SKM-1 treated with dmso at 0.1 percent for 144 hours (cell line): ENCODE results near the gene COPG2.
A peak's percentile ranks its signal among the peaks of the same experiment; 100 is the strongest.
"Not testable (repeated sequence)": the region's sequence is repeated elsewhere in the genome, so short reads cannot be mapped to it uniquely, and the experiment has no call there.

Source experiments
- DNase-seq: peaks from one replicate; lab custom pipeline; 2025; ENCODE audit not compliant: unreplicated experiment; lab: John Stamatoyannopoulos, UW

COPG2 gene, protein sequence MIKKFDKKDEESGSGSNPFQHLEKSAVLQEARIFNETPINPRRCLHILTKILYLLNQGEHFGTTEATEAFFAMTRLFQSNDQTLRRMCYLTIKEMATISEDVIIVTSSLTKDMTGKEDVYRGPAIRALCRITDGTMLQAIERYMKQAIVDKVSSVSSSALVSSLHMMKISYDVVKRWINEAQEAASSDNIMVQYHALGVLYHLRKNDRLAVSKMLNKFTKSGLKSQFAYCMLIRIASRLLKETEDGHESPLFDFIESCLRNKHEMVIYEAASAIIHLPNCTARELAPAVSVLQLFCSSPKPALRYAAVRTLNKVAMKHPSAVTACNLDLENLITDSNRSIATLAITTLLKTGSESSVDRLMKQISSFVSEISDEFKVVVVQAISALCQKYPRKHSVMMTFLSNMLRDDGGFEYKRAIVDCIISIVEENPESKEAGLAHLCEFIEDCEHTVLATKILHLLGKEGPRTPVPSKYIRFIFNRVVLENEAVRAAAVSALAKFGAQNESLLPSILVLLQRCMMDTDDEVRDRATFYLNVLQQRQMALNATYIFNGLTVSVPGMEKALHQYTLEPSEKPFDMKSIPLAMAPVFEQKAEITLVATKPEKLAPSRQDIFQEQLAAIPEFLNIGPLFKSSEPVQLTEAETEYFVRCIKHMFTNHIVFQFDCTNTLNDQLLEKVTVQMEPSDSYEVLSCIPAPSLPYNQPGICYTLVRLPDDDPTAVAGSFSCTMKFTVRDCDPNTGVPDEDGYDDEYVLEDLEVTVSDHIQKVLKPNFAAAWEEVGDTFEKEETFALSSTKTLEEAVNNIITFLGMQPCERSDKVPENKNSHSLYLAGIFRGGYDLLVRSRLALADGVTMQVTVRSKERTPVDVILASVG

DNA sequence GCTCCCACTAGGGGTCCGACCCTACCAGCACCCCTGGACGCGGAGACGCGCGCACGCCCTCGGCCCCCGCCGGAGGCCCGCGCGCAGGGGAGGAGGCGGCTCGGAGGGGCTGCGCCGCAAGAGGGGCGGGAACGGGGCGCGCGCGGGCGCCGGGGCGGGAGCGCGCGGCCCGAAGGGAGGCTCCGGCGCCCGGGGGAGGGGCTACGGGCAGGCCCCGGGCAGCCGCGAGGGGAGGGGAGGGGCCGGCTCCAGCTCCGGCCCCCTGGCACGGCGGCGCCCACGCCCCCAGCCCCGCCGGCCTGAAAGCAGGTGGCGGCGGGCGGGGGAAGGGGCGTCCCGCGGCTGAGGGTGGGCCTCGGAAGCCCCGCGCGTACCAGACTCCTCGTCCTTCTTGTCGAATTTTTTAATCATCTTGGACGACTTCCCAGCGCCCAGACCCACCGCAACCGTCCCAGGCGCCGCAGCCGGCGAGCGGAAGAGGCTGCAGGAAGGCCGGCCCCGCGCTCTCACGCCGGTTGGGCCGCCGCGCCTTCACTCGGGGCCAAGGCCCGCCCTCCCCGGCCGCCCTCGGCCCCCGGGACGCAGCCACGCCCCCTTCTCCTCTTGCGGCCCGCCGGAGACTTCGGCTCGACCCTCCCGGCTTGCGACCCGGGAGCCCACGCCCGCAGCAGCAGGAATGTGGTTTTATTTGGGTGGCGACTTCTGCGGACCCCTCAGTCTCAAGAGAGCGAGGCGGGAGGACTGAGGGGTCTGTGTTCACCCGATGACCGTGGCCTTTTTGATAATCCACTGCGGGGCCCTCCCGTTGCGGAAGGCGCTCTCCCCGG is at the start of gene COPG2:
Gene COPG2 (minus strand): TSS at position 491 of the 827 bp plus-strand sequence. CDS start 80 bp downstream, at position 411.
- DNase-seq: peak; percentile 81

DNA sequence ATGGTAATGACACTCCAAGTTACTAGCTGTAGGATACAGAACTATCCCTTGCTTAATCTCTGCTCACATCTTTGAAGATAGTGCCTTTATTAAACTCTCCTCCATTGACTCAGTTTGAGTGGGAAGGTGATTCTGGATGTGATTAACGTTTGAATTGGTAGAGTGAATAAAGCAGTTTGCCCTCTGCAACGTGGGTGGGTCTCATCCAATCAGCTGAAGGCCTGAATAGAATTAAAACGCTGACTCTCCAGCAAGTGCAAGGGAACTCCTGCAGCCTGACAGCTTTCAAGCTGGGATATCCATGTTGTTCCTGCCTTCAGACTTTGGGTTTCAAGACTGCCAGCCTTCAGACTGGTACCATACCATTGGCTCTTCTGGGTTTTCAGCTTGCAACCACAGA is 43.9 kb upstream of the COPG2 start:
- DNase-seq: no peak

DNA sequence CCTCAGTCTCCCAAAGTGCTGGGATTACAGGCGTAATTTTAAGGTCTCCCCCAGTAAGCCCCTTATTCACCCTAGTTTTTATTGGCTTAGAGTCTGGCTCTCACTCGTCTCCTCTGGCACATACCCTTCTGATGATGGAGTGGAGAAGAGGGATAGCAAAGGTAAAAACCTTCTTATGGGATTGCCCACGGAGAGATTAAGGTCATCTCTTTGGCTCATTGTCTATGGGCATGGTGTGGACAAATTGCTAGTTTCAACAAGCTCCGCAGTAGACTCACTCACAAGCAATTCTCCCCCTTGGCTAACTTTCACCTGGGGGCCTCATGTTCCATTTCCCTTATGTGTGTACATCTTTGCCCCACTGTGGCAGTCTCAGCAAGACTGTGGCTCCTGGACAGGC is 40.2 kb upstream of the COPG2 start:
- DNase-seq: no peak

DNA sequence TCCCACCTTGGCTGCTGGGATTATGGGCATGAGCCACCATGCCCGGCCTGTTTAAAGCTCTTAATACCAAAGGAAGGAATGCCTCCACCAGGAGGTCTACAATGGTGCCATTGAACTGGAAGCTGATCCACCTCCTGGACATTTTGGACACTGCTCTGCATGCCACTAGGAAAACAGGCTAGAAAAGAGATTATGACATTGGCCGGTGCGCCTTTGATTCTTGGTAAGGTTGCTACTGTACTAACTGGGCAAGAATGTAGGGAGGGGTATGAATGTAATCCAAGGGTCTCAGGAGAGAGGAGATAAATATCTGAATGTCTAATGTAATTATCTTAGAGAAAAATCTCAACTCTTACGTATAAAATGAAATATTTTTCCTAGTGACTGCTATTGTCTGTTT is 39.5 kb upstream of the COPG2 start:
- DNase-seq: no peak

DNA sequence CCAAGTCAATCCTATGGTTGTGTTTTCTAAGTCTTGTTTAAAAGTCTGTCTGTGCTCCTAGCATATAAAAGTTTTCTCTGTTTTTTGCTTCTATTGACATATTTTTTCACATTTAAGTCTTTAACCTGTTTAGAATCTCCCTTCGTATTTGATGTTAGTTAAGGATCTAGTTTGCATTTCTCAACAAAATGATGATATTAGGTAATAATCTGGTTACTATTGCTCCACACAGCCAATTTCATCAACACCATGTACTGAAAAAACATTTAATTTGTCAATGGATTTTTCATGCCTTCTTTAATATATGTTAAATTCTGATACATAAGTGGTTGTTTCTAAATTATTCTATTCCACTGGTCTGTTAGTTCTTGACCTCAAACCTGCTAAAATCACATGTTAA is 35.3 kb upstream of the COPG2 start:
- peak; percentile 9 for DNase-seq

DNA sequence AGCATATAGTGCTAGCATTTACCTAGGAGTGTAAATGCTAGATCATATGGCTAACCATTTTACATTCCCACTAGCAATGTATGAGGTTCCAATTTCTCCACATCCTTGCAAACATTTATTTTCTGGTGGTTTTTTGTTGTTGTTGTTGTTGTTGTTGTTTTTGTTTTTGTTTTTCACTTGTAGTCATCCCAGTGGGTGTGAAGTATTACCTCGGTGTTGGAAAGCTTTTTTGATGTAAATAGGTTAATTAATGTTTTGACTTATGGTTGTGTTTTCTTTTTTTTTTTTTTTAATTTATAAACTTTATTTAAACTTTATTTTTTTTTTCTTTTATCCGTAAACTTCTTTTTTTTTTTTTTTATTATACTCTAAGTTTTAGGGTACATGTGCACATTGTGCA is 33.1 kb upstream of the COPG2 start:
- DNase-seq: no peak

DNA sequence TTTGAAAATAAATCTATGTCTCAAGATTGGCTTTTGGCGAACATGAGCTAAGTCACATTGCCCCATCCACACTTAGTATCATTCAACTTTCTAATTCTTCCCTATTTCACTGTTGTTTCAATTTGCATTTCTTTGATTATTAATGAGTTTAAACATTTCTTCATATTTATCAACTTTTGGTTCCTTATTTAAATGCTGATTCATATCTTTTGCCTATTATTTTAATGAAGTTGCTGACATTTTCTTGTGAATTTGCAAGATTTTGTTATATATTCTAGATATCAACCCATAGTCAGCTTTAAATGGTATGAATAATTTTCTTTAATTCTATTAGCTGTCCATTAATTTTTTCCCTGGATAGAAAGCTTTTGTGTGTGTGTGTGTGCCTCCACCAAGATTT is 32.2 kb upstream of the COPG2 start:
- DNase-seq: no peak

DNA sequence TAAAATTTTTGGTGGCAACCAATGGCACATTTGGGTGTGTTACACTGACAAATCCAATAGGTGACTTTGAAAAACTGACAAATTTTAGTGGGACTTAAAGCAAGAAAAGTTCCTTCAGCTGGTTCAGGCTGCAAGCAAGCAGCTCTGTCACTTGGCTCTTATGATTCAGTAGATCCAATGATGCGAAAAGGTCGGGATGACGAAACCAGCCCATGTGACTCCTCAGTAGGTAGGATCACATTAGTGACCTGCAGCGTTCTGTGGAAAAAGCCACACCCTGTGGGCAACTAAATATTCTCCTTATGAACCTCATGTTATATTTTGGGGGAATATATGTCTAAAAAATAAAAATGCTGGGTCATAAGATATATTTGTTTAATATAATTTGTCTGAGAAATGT is 31.1 kb upstream of the COPG2 start:
- DNase-seq: no peak

DNA sequence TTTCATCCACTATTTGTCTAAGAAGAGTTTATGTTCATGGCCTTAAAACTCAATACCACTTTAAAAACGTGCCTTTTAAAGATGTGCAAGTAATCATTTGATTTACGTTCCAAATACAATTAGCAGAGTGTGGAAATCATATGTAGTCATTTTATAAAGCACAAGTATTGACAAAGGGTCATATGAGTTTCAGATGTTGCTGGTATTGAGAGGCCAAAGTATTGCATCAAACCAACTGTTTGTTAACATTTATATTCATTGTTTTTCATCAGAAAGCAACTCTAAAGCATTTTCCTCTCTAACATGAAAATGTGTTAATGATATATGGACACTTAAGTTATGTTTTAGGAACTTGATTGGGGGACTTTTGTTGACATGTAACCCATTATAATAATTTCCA is 29.3 kb upstream of the COPG2 start:
- DNase-seq: no peak

DNA sequence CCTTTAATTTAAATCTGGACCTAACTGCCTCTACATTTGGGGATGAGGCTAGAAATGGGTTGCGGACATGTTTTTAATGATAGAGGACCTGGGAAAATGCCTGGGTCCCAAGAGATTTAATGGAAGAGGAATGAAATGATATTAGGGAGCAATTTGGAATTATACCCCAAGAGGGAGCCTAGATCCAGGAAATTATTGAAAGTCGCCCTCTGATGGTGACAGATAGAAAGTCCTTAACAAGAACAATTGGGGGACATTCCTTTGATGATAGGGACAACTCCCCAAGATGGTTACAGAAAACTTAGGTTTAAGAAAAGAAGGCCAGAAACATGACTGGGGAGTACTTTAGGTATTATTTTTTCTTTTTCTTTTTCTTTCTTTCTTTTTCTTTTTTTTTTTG is 27.3 kb upstream of the COPG2 start:
- peak; percentile 13 for DNase-seq

DNA sequence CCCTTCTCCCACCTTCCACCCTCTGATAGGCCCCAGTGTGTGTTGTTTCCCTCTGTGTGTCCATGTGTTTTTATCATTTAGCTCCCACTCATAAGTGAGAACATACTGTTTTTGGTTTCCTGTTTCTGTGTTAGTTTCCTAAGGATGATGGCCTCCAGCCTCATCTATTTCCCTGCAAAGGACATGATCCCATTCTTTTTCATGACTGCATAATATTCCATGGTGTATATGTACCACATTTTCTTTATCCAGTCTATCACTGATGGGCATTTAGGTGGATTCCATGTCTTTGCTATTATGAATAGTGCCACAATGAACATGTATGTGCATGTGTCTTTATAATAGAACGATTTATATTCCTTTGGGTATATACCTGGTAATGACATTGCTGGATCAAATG is 23.8 kb upstream of the COPG2 start:
- DNase-seq: not testable (repeated sequence)

DNA sequence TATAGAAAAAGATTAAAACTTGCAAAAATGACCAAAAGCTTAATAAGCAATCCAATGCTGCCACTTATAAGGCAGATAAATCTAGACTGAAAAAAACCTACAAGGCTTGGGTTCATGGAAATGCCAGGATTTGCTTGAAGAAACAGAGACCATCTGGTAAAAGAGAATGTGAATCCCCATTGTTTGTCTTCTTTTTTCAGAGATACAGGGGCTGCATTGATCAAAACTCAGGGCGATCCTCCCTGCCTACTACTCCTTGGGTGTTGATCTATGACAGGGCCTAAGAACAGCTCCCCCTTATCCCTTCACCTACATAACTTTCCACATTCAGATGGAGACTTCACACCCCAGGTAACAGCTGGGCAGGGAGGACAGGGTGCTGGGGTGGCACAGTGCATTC is 21.1 kb upstream of the COPG2 start:
- no peak for DNase-seq

DNA sequence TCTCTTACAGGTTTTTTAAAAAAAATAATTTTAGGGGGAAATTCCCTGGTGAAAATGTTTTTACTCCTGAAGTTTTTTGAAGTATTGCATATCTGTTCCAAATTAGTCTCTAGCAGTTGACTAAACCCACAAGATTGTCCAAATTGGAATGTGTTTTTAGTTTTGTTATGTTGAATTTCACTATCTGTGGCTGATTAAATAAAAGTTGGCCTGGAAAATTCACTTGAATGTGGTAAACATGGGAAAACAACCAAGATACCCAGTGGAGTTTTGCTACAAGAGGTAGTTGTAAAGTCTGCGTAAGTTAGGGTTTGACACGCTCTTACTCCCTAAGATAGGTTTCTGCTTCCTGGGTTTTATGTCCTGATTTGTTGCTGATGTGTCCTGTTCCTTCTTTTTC is 14.5 kb upstream of the COPG2 start:
- no peak for DNase-seq

DNA sequence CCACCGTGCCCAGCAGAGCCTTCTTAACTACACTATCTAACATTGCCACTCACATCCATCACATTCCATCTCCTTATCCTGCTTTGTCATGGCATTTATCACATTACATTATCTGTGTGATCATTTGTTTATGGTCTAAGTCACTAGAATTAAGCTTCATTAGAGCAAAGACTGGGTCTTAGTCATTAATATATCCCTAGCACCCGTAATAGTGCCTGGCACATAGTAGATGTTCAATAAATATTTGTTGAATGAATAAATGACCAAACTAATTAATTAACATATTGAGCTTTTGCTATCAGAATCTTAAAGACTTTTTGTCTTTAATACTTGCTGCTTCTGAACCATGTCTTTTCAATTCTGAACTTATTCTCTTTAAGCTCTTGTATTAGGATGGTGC is 5.9 kb upstream of the COPG2 start:
- DNase-seq: no peak

DNA sequence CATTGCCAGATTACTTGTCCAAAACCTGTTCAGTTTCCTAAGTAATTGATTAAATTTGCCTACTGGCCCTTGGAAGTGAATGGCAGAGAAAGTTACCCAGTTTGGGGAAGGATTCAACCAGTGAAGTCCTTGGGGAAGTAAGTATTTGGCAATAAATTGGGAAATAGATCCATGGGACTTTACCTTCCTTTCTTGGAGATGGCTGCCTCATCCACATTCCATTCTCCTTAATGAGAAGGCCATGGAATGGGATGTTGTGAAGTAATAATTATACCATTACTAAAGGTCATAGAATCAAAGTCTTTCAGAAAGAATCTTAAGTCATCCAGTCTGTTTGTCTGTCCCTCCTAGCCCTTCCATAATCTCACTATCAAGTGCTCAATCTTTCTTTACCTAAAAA is 4.5 kb upstream of the COPG2 start:
- no peak for DNase-seq

DNA sequence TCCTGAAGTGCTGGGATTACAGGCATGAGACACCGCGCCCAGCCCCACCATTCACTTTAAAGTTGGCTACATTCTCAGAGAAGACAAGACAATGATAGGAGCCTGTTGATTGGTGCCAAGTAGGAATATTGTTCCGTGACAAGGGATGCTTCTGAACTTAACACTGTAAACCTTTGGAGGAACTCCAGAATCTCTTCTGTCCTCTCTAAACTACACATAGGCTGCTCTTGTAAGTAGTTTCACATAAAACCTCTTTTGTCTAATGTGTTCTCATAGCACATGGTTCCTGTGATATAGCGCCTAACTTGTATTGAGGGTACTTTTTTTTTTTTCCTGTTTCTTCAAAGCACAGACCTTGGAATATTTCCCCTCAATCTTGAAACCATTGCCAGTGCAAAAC is 3.6 kb upstream of the COPG2 start:
- DNase-seq: no peak

DNA sequence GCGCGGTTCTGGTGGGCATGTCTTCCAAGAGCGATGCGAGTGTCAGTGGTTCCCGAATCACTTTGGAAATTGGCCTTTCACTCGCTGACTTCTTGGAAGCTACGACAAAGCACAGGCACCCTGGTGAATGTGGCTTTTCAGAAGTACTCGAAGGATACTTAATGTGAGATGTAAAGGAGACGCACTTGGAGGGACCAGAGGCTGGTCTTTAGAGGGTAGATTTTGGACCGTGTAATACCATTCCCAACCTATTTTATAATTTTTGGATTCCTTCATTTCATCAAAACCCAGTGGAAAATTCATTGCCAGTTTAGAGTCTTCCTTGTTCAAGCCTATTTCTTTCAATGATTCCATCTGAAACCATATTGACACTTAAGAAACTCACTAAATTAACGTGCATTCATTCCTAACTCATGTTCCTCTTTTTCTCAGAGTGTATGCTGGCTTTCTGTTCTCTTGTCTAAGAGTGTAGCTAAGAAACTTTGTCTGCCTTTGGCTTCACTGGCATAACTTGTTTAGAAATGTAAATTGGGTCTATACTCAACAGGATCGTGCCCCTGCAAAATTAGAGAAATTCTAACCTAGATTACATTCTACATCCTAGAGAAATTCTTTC is 645 bp upstream of the COPG2 start:
- peak; percentile 33 for DNase-seq

DNA sequence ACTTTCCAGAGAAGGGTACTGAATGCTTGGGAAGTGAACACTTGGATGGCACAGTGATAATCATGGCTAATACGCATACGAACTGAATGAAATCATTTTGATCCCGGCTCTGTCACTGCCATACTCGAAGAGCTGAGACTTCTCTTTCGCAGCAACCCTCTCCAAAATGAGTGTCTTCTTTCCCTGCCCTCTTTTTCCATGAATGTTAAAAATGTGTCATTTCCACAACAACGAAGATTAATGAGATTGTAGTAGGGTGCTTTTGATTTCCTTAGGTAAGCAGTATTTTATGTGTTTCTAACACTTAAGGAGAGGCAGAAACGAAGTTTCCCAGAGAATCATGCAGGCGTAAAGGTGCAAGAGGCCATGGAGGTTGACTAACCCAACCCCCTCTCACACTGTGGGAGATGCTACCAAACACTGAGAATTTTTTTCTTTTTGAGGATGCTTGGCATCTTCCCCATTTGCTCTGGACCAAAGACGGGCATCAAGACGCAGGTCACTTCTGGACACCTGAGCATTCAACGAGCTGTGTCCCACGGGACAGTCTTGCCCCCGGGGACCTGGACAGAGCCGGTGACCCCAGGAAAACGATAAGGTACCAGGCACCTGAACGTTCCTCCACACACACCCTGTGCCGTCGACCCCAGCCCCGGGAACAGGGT is 823 bp downstream of the COPG2 start:
- DNase-seq: no peak

DNA sequence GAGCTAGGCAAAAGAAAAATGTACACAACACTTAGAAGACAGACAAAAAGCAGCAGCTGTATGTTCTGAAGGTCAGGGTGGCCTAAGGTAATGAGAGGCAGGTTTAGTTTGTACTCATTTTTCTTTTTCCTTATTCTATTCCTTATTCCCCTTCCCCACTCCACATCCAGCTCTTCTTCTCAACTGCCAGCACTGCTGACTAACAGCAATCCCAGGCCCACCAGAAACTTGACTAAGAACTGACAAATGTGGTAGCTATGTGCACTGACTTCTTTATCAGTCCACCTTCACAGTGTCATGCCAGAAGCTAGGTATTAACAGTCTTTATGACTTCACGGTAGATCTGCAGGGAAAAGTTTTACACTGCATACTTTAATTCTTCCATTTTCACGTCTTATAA is 6.1 kb downstream of the COPG2 start:
- no peak for DNase-seq

DNA sequence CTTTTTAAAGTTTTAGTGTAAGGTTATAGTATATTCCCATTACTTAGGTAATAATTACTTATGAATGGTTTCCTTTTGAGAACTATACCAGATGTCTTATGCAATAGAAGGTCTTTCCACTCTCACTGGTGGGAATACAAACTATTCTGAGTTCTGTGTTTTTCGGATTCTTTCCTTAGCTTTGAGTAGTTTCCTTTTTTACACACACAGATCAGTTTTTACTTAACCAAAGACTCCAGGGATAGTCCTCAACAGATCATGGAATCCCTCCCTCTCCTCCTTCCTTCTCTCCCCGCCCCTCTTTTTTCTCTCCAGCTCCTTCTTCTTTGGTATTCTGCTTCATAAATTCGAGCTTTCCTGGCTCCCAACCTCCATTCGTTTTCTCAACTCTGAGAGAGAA is 13.3 kb downstream of the COPG2 start:
- DNase-seq: no peak
